GM19324 (cell line): ENCODE data around the gene CALML3.

ENCODE experiments used
- ATAC-seq: cut with Tn5 transposase; IDR thresholded peaks from one replicate; pipeline ENCODE4 v1.9.1; 2021; ENCODE audit warnings: mild to moderate bottlenecking, moderate library complexity; ENCODE audit not compliant: unreplicated experiment, low FRiP score

The CALML3 gene

GRCh38 chr10:5490698-5491464, 33.9 kb upstream of the CALML3 start:
- ATAC-seq, result no peak

- no peak for ATAC-seq
These were observed 33.3 kb upstream of the CALML3 start for GRCh38 chr10:5491477-5491876.

GRCh38 chr10:5492322-5492855, 32.4 kb upstream of the CALML3 start:
- ATAC-seq, result no peak

GRCh38 chr10:5492929-5493576, 31.7 kb upstream of the CALML3 start:
- ATAC-seq, result no peak

- no peak for ATAC-seq
These were observed 31.1 kb upstream of the CALML3 start for GRCh38 chr10:5493691-5494090.

- ATAC-seq, result no peak
These were observed 30.1 kb upstream of the CALML3 start for GRCh38 chr10:5494611-5495010.

GRCh38 chr10:5496261-5497250, 28.2 kb upstream of the CALML3 start:
- no peak for ATAC-seq

GRCh38 chr10:5497289-5497688, 27.5 kb upstream of the CALML3 start:
- ATAC-seq, result no peak

- no peak for ATAC-seq
These were observed 26.6 kb upstream of the CALML3 start for GRCh38 chr10:5497948-5498730.

- ATAC-seq, result no peak
These were observed 25.8 kb upstream of the CALML3 start for GRCh38 chr10:5498791-5499492.

- no peak for ATAC-seq
These were observed 25.1 kb upstream of the CALML3 start, which contains the start of gene CALML5 for GRCh38 chr10:5499493-5500140. Gene CALML5, minus strand, starts transcription at chr10:5499570. Its CDS starts 132 bp downstream, at chr10:5499438.

- no peak for ATAC-seq
These were observed 24.5 kb upstream of the CALML3 start for GRCh38 chr10:5500162-5500670.

- no peak for ATAC-seq
These were observed 23.9 kb upstream of the CALML3 start for GRCh38 chr10:5500910-5501309.

GRCh38 chr10:5502061-5502521, 22.7 kb upstream of the CALML3 start:
- ATAC-seq, result no peak

- ATAC-seq, result no peak
These were observed 21.9 kb upstream of the CALML3 start for GRCh38 chr10:5502571-5503476.

- ATAC-seq, result no peak
These were observed 21.3 kb upstream of the CALML3 start for GRCh38 chr10:5503477-5503835.
